ENCODE measurements around the gene KDM8.

DNA sequence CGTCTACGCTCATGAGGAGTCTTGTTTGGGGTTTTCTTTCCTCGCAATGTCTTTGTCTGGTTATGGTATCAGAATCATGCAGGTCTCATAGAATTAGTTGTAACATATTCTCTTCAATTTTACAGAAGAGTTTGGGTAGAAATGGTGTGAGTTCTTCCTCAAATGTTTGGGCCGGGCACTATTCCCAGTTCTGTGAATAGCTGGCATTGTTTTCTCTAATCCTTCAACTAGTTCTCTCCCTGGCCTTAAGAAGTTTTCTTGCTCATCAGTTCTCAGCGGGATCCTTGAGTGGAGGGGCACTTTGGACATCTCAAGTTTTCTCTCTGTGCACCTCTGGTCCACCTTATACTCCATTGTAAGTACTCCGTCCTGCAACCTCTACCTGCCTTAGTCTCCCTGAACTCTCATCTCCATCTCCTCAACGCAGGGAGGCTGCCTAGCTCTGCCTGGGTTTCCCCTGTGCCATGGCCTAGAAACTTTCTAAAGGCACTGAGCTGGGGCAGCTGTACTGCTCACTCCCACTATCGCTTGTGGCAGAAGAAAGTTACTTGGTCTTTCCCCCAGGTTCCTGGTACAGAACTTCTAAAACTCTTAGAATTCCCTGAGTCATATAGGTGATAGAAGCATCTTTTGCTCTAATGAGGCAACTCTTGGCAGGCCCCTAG, 48.3 kb downstream of the KDM8 start:
- TF ChIP-seq, protein P1, sequence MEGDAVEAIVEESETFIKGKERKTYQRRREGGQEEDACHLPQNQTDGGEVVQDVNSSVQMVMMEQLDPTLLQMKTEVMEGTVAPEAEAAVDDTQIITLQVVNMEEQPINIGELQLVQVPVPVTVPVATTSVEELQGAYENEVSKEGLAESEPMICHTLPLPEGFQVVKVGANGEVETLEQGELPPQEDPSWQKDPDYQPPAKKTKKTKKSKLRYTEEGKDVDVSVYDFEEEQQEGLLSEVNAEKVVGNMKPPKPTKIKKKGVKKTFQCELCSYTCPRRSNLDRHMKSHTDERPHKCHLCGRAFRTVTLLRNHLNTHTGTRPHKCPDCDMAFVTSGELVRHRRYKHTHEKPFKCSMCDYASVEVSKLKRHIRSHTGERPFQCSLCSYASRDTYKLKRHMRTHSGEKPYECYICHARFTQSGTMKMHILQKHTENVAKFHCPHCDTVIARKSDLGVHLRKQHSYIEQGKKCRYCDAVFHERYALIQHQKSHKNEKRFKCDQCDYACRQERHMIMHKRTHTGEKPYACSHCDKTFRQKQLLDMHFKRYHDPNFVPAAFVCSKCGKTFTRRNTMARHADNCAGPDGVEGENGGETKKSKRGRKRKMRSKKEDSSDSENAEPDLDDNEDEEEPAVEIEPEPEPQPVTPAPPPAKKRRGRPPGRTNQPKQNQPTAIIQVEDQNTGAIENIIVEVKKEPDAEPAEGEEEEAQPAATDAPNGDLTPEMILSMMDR (IDR thresholded peaks at IDR 0.05), result no peak
- TF ChIP-seq POLR2A (IDR thresholded peaks at IDR 0.05), result no peak
